ENCODE results near the gene MYO18B.

MYO18B gene

DNA sequence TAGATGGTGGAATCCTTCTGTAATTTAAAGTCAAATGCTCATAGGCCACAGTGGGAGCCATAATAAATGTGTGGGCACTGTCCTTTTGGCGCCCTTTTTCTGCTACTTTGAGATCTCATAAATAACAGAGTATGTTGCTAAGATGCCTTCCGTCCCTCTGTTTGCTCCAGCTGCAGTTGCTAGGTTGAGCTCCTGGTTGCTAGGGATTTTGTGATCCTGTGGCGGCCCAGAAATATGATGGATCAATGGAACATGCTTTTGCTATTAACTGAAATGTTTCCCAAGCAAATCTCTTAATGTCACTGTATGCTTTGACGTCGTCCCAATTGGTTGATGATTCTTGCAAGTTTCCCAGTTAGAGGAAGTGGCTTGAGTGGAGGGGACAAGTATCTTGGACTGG is 53.5 kb downstream of the MYO18B start:
- TF ChIP-seq FOXP2 (optimal IDR thresholded peaks at IDR 0.05; ENCODE audit: borderline replicate concordance, extremely low read depth, extremely low read length, insufficient read depth) (no peak), TAF1 (IDR thresholded peaks at IDR 0.05; ENCODE audit: borderline replicate concordance, insufficient read depth, low read length) (no peak), POLR2AphosphoS5 (IDR thresholded peaks at IDR 0.05; ENCODE audit: low read depth, low read length) (no peak), SIN3A (IDR thresholded peaks at IDR 0.05; ENCODE audit: borderline replicate concordance, insufficient read depth, low read length) (no peak), REST (IDR thresholded peaks at IDR 0.05; ENCODE audit: insufficient read depth in 1 of 2, low read depth in 2 of 2, low read length in 2 of 2) (no peak)

- TF ChIP-seq POLR2AphosphoS5 (IDR thresholded peaks at IDR 0.05; ENCODE audit: low read depth, low read length) (no peak), FOXP2 (optimal IDR thresholded peaks at IDR 0.05; ENCODE audit: borderline replicate concordance, extremely low read depth, extremely low read length, insufficient read depth) (no peak), TAF1 (IDR thresholded peaks at IDR 0.05; ENCODE audit: borderline replicate concordance, insufficient read depth, low read length) (no peak), REST (IDR thresholded peaks at IDR 0.05; ENCODE audit: insufficient read depth in 1 of 2, low read depth in 2 of 2, low read length in 2 of 2) (no peak), SIN3A (IDR thresholded peaks at IDR 0.05; ENCODE audit: borderline replicate concordance, insufficient read depth, low read length) (no peak)
Measured at GRCh38 chr22:25797498-25798290, 55.7 kb downstream of the MYO18B start.

DNA sequence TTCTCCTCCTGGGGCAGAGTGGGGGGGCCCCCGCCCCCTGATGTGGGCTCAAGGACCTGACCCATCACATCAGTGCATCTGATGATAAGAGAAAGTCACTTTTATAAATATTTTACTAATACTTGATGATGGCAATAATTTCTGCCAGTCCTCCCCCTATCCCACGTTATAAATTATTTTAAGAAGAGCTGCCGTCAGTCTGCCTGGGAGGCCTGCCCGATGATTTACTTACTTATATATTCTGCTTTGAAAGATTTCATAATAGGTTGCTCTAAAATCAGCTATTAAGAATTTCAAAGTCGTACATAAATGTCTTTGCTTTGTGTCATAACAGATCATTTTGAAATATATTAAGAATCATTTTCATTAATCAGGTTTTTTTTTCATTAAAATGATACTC is 58.8 kb downstream of the MYO18B start:
- TF ChIP-seq REST (IDR thresholded peaks at IDR 0.05; ENCODE audit: insufficient read depth in 1 of 2, low read depth in 2 of 2, low read length in 2 of 2) (no peak), SIN3A (IDR thresholded peaks at IDR 0.05; ENCODE audit: borderline replicate concordance, insufficient read depth, low read length) (no peak), TAF1 (IDR thresholded peaks at IDR 0.05; ENCODE audit: borderline replicate concordance, insufficient read depth, low read length) (no peak), POLR2AphosphoS5 (IDR thresholded peaks at IDR 0.05; ENCODE audit: low read depth, low read length) (no peak), FOXP2 (optimal IDR thresholded peaks at IDR 0.05; ENCODE audit: borderline replicate concordance, extremely low read depth, extremely low read length, insufficient read depth) (no peak)

DNA sequence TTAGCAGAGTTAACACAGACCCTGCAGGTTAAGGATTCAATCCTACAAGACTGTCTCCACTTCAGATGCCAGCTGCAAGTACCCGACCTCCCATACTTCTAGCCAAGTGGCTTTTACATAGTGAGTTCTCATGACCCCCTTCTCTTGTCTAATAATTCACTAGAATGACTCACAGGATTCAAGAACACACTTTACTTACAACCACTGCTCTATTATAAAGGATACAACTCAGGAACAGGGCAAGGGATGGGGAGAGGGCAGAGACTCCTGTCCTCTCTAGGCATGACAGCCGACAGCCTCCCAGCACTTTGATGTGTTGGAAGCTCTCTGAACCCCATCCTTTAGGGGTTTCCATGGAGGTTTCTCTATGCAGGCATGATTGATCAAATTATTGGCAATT is 60.0 kb downstream of the MYO18B start:
- TF ChIP-seq REST (IDR thresholded peaks at IDR 0.05; ENCODE audit: insufficient read depth in 1 of 2, low read depth in 2 of 2, low read length in 2 of 2): no peak
- no peak for TF ChIP-seq TAF1 (IDR thresholded peaks at IDR 0.05; ENCODE audit: borderline replicate concordance, insufficient read depth, low read length)
- TF ChIP-seq SIN3A (IDR thresholded peaks at IDR 0.05; ENCODE audit: borderline replicate concordance, insufficient read depth, low read length): no peak
- TF ChIP-seq POLR2AphosphoS5 (IDR thresholded peaks at IDR 0.05; ENCODE audit: low read depth, low read length): no peak
- TF ChIP-seq FOXP2 (optimal IDR thresholded peaks at IDR 0.05; ENCODE audit: borderline replicate concordance, extremely low read depth, extremely low read length, insufficient read depth): no peak

Measured in PFSK-1 (cell line).